Heart left ventricle (tissue), 16 donors: ENCODE results near the gene SRRM4. TPM values are rescaled to one million over a fixed set of nuclear protein-coding genes. Genes with fewer than 3 reads are reported as not detected.

ENCODE experiments used
- ATAC-seq, 4 donors: fragments of 200-7000 bp; cut with Tn5 transposase; one replicate each; pipeline ENCODE4 v1.9.1; 2020 to 2022; ENCODE audit warnings: moderate library complexity in 4 of 4, mild to moderate bottlenecking in 3 of 4, moderate number of reproducible peaks in 1 of 4
- DNase-seq, 5 donors: peaks; one replicate each; pipeline ENCODE4 v3.0.0-alpha.2; 2020
- H3K27ac ChIP-seq, 12 donors: fragments of 200-600 bp; sonication (generic) in 4 of 12; one replicate each; pipeline versions ENCODE4 v1.5.0 to v1.8.0; 2016 to 2022; ENCODE audit warnings: mild to moderate bottlenecking in 2 of 12
- H3K27me3 ChIP-seq, 9 donors: fragments of 200-600 bp; sonication (generic) in 2 of 9; one replicate each; pipeline versions ENCODE4 v1.5.1 to v1.8.0; 2016 to 2022; ENCODE audit warnings: mild to moderate bottlenecking in 3 of 9
- H3K36me3 ChIP-seq, 9 donors: fragments of 200-600 bp; sonication (generic) in 2 of 9; one replicate each; pipeline versions ENCODE4 v1.5.0 to v1.8.0; 2018 to 2022; ENCODE audit warnings: mild to moderate bottlenecking in 2 of 9
- H3K4me1 ChIP-seq, 12 donors: fragments of 200-600 bp; sonication (generic) in 4 of 12; one replicate each; pipeline versions ENCODE4 v1.5.0 to v1.8.0; 2016 to 2022; ENCODE audit warnings: mild to moderate bottlenecking in 3 of 12
- H3K4me3 ChIP-seq, 12 donors: fragments of 200-600 bp; sonication (generic) in 4 of 12; one replicate each; pipeline versions ENCODE4 v1.5.0 to v1.8.0; 2017 to 2022; ENCODE audit warnings: mild to moderate bottlenecking in 9 of 12, moderate library complexity in 4 of 12
- H3K9me3 ChIP-seq, 12 donors: fragments of 200-600 bp; sonication (generic) in 4 of 12; one replicate each; pipeline versions ENCODE4 v1.5.0 to v1.8.0; 2016 to 2022; ENCODE audit warnings: mild to moderate bottlenecking in 1 of 12
- POLR2A ChIP-seq, 2 donors: fragments of 450-650 bp; IDR thresholded peaks; one replicate each; pipeline ENCODE4 v1.6.1; 2017; ENCODE audit warnings: antibody characterized with exemption in 2 of 2, mild to moderate bottlenecking in 2 of 2, moderate library complexity in 2 of 2
- WGBS, 4 donors: extraction: QIAGEN DNeasy Blood & Tissue Kit in 2 of 4; methylation state at CpG; one replicate each; pipeline versions ENCODE4 v1.1.5 to v1.1.7; 2013 to 2018; 5-methylcytosine and 5-hydroxymethylcytosine counted together
- intact Hi-C, 10 donors: fragments of 100-400 bp; cut with DNase I; formaldehyde crosslinking; loops; one replicate each; pipeline versions ENCODE4 v1.11.1 to v1.14.2; 2022
- polyA plus RNA-seq, 2 donors: library from polyadenylated mRNA; stranded (reverse); fragments of 200-250 nt; gene quantifications; one replicate each; pipeline ENCODE4 v1.2.3, GENCODE V29; 2013
- total RNA-seq, 9 donors: library from RNA; depleted of rRNA in 2 of 9; stranded (reverse); fragments of >200 nt in 2 of 9; fragmentation: NEBNext Ultra II Directional in 3 of 9; extraction: Animal tissue kit (Norgen Biotek cat#: 25700) in 3 of 9; gene quantifications; one replicate each; pipeline versions ENCODE4 v1.1.0 to v1.2.4, GENCODE V29; 2016 to 2023
- TF ChIP-seq, protein P1 (sequence below), 12 donors: fragments of 200-600 bp; sonication (generic) in 4 of 12; IDR thresholded peaks; one replicate each; pipeline versions ENCODE4 v1.5.0 to v1.8.0; 2018 to 2022; ENCODE audit warnings: antibody characterized with exemption in 12 of 12, mild to moderate bottlenecking in 5 of 12
- donor health status: ischemic (EF 13 %, LVEDD 7.1; RV severe dilation, severe dysfunction).
- donor health status: healthy with polysubstance abuse.
- donor health status: DM: no; HTN: yes; CAD: no.
- donor health status: DM: no; HTN: no; CAD: no.
- donor health status: ischemic (EF 25% LVEDD 6.9; RV normal size, moderate dysfunction).
- donor health status: ischemic (EF 25% LVEDD 5.7; RV mildly dilated, moderate dysfunction).
- donor health status: healthy.
- donor health status: DM: yes; HTN: yes; CAD: no.
- donor health status: ischemic (EF 35%, LVEDD 5.7; RV mildly dilated, moderate dysfunction).
- donor health status: nonischemic (EF 11% LVEDD 7.7; RV severe dilation, severe dysfunction).
- donor health status: DM: yes; HTN: yes; CAD: no.
- donor health status: PGD.
- donor health status: ischemic (EF 29% LVEDD 5.4; RV normal size, mild dysfunction).
- donor health status: nonischemic (EF 23%, LVEDD 6.1; RV moderate dilation, normal function).

Gene SRRM4
- total and polyA plus RNA-seq, 11 donors = 0.04 to 0.57 (median 0.27) TPM; not detected in 1

DNA sequence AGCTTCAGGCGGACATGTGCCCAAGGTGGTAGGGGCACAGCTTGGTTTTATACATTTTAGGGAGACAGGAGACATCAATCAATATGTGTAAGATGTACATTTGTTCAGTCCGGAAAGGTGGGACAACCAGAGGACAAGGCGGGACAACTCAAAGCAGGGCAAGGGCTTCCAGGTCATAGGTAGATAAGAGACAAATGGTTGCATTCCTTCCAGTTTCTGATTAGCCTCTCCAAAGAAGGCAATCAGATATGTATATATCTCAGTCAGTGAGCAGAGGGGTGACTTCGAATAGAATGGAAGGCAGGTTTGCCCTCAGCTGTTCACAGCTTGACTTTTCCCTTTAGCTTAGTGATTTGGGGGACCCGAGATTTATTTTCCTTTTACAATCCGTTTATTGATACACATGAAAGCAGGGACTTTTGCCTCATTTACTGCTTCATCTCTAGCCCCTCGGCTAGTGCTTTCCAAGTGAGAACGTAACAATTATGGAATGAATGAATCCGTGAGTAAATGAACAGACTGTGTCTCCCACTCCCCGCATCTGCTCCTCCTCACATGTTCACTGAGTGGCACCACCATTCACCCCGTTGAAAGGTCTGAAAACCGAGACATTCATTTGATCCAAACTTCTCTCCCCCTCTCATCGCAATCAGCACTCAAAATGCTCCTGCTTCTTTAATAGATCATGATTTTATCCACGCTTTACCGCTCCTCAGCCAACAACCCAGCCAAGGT, 190.5 kb downstream of the SRRM4 start:
- TF ChIP-seq, protein P1, sequence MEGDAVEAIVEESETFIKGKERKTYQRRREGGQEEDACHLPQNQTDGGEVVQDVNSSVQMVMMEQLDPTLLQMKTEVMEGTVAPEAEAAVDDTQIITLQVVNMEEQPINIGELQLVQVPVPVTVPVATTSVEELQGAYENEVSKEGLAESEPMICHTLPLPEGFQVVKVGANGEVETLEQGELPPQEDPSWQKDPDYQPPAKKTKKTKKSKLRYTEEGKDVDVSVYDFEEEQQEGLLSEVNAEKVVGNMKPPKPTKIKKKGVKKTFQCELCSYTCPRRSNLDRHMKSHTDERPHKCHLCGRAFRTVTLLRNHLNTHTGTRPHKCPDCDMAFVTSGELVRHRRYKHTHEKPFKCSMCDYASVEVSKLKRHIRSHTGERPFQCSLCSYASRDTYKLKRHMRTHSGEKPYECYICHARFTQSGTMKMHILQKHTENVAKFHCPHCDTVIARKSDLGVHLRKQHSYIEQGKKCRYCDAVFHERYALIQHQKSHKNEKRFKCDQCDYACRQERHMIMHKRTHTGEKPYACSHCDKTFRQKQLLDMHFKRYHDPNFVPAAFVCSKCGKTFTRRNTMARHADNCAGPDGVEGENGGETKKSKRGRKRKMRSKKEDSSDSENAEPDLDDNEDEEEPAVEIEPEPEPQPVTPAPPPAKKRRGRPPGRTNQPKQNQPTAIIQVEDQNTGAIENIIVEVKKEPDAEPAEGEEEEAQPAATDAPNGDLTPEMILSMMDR (IDR thresholded peaks at IDR 0.05) = no peak
- no peak for TF ChIP-seq POLR2A (IDR thresholded peaks at IDR 0.05)
- Histone ChIP-seq H3K36me3 (no peaks in the 10 kb centered on the region), H3K27ac (no peak overlapping the region), H3K4me3 (no peak overlapping the region), H3K4me1 (peaks cover 0 to 14% (median 5%) of the 10 kb centered on the region in 12 donors), H3K27me3 (no peaks in the 10 kb centered on the region), H3K9me3 (no peaks in the 10 kb centered on the region)
- intact Hi-C loops = loop anchor here in 3 of 10 donors (5.0 to 10.0 kb wide), 3 partner anchors 50 to 637 kb away; no protein-coding TSS in a partner anchor
- WGBS, 4 donors = 76 to 81% (median 80%) methylated on average over 15 of the region's 15 CpGs
- no peak for DNase-seq
- ATAC-seq = no peak

DNA sequence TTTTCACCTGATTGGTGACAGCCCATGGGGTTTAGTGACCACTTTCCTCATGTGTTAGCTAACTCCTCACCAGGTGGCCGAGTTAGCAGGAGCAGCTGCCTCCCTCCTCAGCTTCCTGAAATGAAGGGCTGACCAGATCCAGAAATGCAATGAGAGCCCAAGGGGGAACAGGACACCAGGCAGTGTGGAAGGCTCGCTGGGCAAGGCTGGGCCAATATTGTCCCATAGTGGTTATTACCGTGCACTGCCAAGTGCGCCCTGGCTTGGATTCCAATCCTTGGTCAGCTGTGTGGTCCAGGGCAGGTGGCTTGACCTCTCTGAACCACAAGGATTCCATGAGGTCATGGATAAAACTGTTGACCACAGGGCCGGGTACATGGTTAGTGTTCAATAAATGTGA, 193.7 kb downstream of the SRRM4 start:
- intact Hi-C loops = loop anchor here in 3 of 10 donors (2.0 to 10.0 kb wide), 4 partner anchors 14 to 640 kb away; no protein-coding TSS in a partner anchor
- no peak for TF ChIP-seq POLR2A (IDR thresholded peaks at IDR 0.05)
- TF ChIP-seq, protein P1 (IDR thresholded peaks at IDR 0.05) = no peak
- DNase-seq = no peak
- no peaks in the 10 kb centered on the region for H3K27me3 ChIP-seq
- no peak overlapping the region for H3K4me3 ChIP-seq
- peaks cover 0 to 29% (median 11%) of the 10 kb centered on the region in 12 donors for H3K4me1 ChIP-seq
- peak overlapping the region in 4 of 12 donors; percentile 93 to 98 (median 95) for H3K27ac ChIP-seq
- WGBS, 4 donors = 74 to 95% (median 84%) methylated on average over 2 to 5 of the region's 5 CpGs
- H3K36me3 ChIP-seq = no peaks in the 10 kb centered on the region
- H3K9me3 ChIP-seq = no peaks in the 10 kb centered on the region
- no peak for ATAC-seq

DNA sequence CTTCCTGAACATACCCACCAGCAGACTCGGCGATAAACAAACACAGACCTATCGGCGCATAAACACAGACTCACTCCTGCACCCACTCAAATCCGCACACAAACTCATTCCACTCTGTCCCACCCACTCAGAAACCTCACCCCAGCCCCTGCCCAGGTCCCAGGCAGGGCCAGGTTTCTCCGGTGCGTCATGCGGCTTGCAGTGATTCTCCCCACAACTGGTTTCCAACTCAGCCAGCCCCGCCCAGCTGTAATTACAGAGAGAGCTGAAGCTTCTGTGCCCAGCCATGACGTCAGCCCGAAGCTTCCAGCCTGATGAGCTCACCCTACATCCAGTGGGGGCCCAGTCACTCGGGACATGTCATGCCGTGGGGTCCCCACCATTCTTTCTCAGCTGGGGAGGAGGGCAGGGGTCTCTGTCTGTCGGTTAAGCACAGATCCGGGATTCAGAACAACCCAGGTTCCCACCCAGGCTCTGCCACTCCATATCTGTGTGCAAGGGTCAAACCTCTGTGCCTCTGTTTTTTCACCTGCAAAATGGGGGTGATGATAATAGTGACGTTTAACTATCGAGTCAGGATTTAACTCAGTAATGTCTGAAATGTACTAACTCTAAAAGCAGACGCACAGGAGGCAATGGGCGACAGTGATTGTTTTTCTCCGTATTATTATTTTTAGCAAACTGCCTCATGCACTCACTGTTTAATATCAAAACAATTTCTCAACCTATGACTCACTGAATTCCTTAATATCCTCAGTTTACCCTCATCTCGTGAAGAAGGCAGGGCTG, 195.1 kb downstream of the SRRM4 start:
- Histone ChIP-seq H3K4me1 (peaks cover 0 to 35% (median 13%) of the 10 kb centered on the region in 12 donors), H3K36me3 (no peaks in the 10 kb centered on the region), H3K4me3 (peak overlapping the region; percentile 11 to 71 (median 49)), H3K27ac (peak overlapping the region; percentile 45 to 99 (median 92)), H3K9me3 (no peaks in the 10 kb centered on the region), H3K27me3 (no peaks in the 10 kb centered on the region)
- peak; percentile 59 to 71 (median 68) for ATAC-seq
- TF ChIP-seq POLR2A (IDR thresholded peaks at IDR 0.05) = peak in 1 of 2 donors; percentile 72
- TF ChIP-seq, protein P1 (IDR thresholded peaks at IDR 0.05) = no peak
- intact Hi-C loops = loop anchor here in 1 of 10 donors (5.0 to 10.0 kb wide), 2 partner anchors 59 to 642 kb away; no protein-coding TSS in a partner anchor
- DNase-seq = peak; percentile 89 to 97 (median 92)
- 19 to 24% (median 21%) methylated on average over 17 to 21 of the region's 21 CpGs for WGBS, 4 donors

DNA sequence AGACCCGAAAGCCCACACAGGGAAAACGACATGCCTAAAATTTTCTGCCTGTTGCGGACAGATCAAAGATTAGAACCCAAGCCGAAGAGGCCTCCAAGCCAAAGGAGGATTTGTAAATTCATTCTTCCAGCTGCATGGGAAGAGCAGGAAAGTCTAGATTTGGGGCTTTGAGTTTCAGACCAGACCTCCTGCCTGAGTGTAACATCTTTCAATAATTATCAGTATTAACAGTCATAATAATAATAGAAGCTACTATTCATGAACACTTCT, 195.7 kb downstream of the SRRM4 start:
- DNase-seq (no peak), ATAC-seq (no peak)
- TF ChIP-seq POLR2A (IDR thresholded peaks at IDR 0.05) = no peak
- TF ChIP-seq, protein P1 (IDR thresholded peaks at IDR 0.05) = no peak
- intact Hi-C loops = loop anchor here in 1 of 10 donors (5.0 to 10.0 kb wide), 2 partner anchors 60 to 642 kb away; no protein-coding TSS in a partner anchor
- H3K4me1 ChIP-seq = peaks cover 0 to 35% (median 13%) of the 10 kb centered on the region in 12 donors
- no peaks in the 10 kb centered on the region for H3K9me3 ChIP-seq
- 71 to 88% (median 78%) methylated on average over 4 of the region's 4 CpGs for WGBS, 4 donors
- H3K36me3 ChIP-seq = no peaks in the 10 kb centered on the region
- peak overlapping the region; percentile 45 to 99 (median 92) for H3K27ac ChIP-seq
- peak overlapping the region in 1 of 12 donors; percentile 71 for H3K4me3 ChIP-seq
- H3K27me3 ChIP-seq = no peaks in the 10 kb centered on the region
